B cell (primary cell): ENCODE data around the gene ASTN2. TPM values are rescaled to one million over a fixed set of nuclear protein-coding genes. Genes with fewer than 3 reads are reported as not detected.

ENCODE experiments used
- ATAC-seq: fragments of 200-7000 bp; cut with Tn5 transposase; one replicate; pipeline ENCODE4 v1.10.0; 2021; ENCODE audit warnings: low read depth, mild to moderate bottlenecking, moderate number of reproducible peaks, moderate library complexity
- CTCF ChIA-PET: fragments of 350-600 bp; sonication (Branson Sonifier 250); formaldehyde crosslinking; loops from one replicate; lab custom pipeline; 2021; ENCODE audit warnings: antibody characterized with exemption, inconsistent platforms; lab: Charles Lee
- POLR2A ChIA-PET: fragments of 350-600 bp; sonication (Branson Sonifier 250); formaldehyde crosslinking; loops from one replicate; lab custom pipeline; 2021; ENCODE audit warnings: antibody characterized with exemption; lab: Charles Lee
- DNase-seq: peaks from one replicate; pipeline ENCODE4 v3.0.0; 2013
- H2AFZ ChIP-seq: 2 replicates; pipeline ENCODE4 v1.6.1; 2012; ENCODE audit warnings: mild to moderate bottlenecking, low read depth, low read length; ENCODE audit not compliant: insufficient read depth, poor library complexity, severe bottlenecking
- H3K27ac ChIP-seq, 2 donors: 1 replicate in 1 of 2; 2 replicates in 1 of 2; pipeline ENCODE4 v1.5.1; 2012 to 2013; ENCODE audit warnings: low read length in 2 of 2, mild to moderate bottlenecking in 2 of 2, moderate library complexity in 1 of 2
- H3K27me3 ChIP-seq, 4 experiments: fragments of 200-600 bp in 1 of 4; sonication (generic) in 1 of 4; replicated peaks in 1 of 4; 1 replicate in 2 of 4; 2 replicates in 2 of 4; pipeline versions ENCODE4 v1.6.1 to v1.7.0; 2013 to 2016; ENCODE audit warnings: low read length in 3 of 4, mild to moderate bottlenecking in 2 of 4, mixed read lengths in 1 of 4, moderate library complexity in 1 of 4; ENCODE audit not compliant: insufficient read depth in 4 of 4, control insufficient read depth in 3 of 4; ENCODE audit errors: control extremely low read depth in 1 of 4
- H3K36me3 ChIP-seq, 2 experiments: replicated peaks in 1 of 2; 1 replicate in 1 of 2; 2 replicates in 1 of 2; pipeline versions ENCODE4 v1.6.1 to v1.7.1; 2013; ENCODE audit warnings: low read length in 1 of 2; ENCODE audit not compliant: insufficient read depth in 2 of 2, control insufficient read depth in 1 of 2; ENCODE audit errors: control extremely low read depth in 1 of 2, extremely low read depth in 1 of 2
- H3K4me1 ChIP-seq, 2 donors: fragments of 200-600 bp in 1 of 2; sonication (generic) in 1 of 2; 1 replicate in 1 of 2; 2 replicates in 1 of 2; pipeline versions ENCODE4 v1.5.1 to v1.6.1; 2013 to 2017; ENCODE audit warnings: low read length in 2 of 2; ENCODE audit not compliant: control insufficient read depth in 2 of 2, insufficient read depth in 2 of 2
- H3K4me2 ChIP-seq: replicated peaks from 2 replicates; pipeline ENCODE3; 2012; ENCODE audit warnings: mild to moderate bottlenecking, low read depth, low read length; ENCODE audit not compliant: poor library complexity, severe bottlenecking
- H3K4me3 ChIP-seq, 5 experiments: fragments of 200-600 bp in 1 of 5; sonication (generic) in 1 of 5; 1 replicate in 3 of 5; 2 replicates in 2 of 5; pipeline versions ENCODE4 v1.5.1 to v1.7.0; 2011 to 2016; ENCODE audit warnings: low read length in 4 of 5, mild to moderate bottlenecking in 4 of 5, low read depth in 2 of 5, control low read depth in 1 of 5, moderate library complexity in 1 of 5; ENCODE audit not compliant: insufficient read depth in 1 of 5; ENCODE audit errors: control extremely low read depth in 1 of 5, extremely low read depth in 1 of 5
- H3K79me2 ChIP-seq: fragments of 200-600 bp; sonication (generic); one replicate; pipeline ENCODE4 v1.6.0; 2016; ENCODE audit warnings: low read length; ENCODE audit not compliant: control insufficient read depth, insufficient read depth
- H3K9ac ChIP-seq: fragments of 200-600 bp; sonication (generic); 2 replicates; pipeline ENCODE4 v1.6.1; 2017; ENCODE audit warnings: mild to moderate bottlenecking, low read length, moderate library complexity
- H3K9me3 ChIP-seq, 3 donors: one replicate each; pipeline versions ENCODE4 v1.6.1 to v1.7.1; 2013; ENCODE audit warnings: low read length in 2 of 3; ENCODE audit not compliant: control insufficient read depth in 2 of 3, insufficient read depth in 1 of 3; ENCODE audit errors: control extremely low read depth in 1 of 3
- H4K20me1 ChIP-seq: 2 replicates; pipeline ENCODE4 v1.6.0; 2012; ENCODE audit warnings: mild to moderate bottlenecking, low read length; ENCODE audit not compliant: insufficient read depth, control insufficient read depth, poor library complexity, severe bottlenecking
- H3K27ac Mint-ChIP-seq: one replicate; pipeline ENCODE4 v1.8.0; 2021; ENCODE audit warnings: mixed read lengths
- H3K27me3 Mint-ChIP-seq: one replicate; pipeline ENCODE4 v1.8.0; 2021; ENCODE audit warnings: mixed read lengths
- H3K4me1 Mint-ChIP-seq: one replicate; pipeline ENCODE4 v1.8.0; 2021; ENCODE audit warnings: mixed read lengths
- H3K4me3 Mint-ChIP-seq: one replicate; pipeline ENCODE4 v1.8.0; 2021; ENCODE audit warnings: mixed read lengths
- H3K9me3 Mint-ChIP-seq: one replicate; pipeline ENCODE4 v1.8.0; 2022; ENCODE audit warnings: mixed read lengths; ENCODE audit not compliant: insufficient read depth
- EZH2 ChIP-seq: IDR thresholded peaks from 2 replicates; pipeline ENCODE4 v1.6.1; 2012; ENCODE audit warnings: borderline replicate concordance, low read depth, mild to moderate bottlenecking, moderate library complexity, low read length; ENCODE audit not compliant: insufficient read depth, poor library complexity, severe bottlenecking
- WGBS: methylation state at CpG from one replicate; pipeline ENCODE4 v1.1.5; 2013; ENCODE audit warnings: missing lambda C conversion rate; ENCODE audit not compliant: insufficient coverage; 5-methylcytosine and 5-hydroxymethylcytosine counted together
- intact Hi-C: fragments of 100-400 bp; cut with micrococcal nuclease; formaldehyde crosslinking; loops from one replicate; pipeline ENCODE4 v1.10.0; 2022
- polyA plus RNA-seq: library from polyadenylated mRNA; depleted of rRNA; stranded (reverse); fragments of >200 nt; gene quantifications from 2 replicates; pipeline ENCODE4 v1.2.3, GENCODE V29; 2012
- total RNA-seq, 2 donors: library from RNA; stranded (reverse); fragments of 120-200 nt in 1 of 2; gene quantifications; 1 replicate in 1 of 2; 2 replicates in 1 of 2; pipeline versions ENCODE4 v1.2.3 to v1.2.4, GENCODE V29; 2013 to 2022
- TF ChIP-seq, protein P1 (sequence below): fragments of 200-600 bp; IDR thresholded peaks from one replicate; pipeline ENCODE4 v1.8.0; 2022; ENCODE audit warnings: antibody characterized with exemption, mild to moderate bottlenecking

ASTN2 gene
- total and polyA plus RNA-seq, 2 donors (not counting 1 experiment from before 2014, with no cell fraction given) = 1.2 to 3.6 TPM

DNA sequence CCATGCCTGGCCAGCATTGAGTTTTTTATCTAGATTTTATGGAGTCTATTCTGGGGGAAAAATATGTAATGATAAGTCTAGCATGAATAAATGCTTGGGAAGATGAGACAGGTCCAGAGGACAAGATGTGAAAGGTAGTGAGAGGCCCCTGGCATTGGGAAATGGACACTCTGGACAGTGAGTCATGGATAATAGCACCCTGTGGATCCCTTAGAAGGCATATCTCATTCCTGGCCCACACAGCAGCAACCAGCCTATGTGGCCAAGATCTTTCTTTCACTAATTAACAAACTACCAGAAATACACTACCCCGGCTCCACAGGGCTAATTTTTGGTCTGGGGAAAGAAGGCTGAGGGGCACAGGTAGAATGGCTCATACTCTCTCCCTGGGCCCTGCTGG lies 371.7 kb downstream of the ASTN2 start:
- Mint-ChIP-seq H3K4me1 (no peaks in the 10 kb centered on the region), H3K4me3 (no peak overlapping the region), H3K9me3 (no peaks in the 10 kb centered on the region), H3K27ac (no peak overlapping the region), H3K27me3 (no peaks in the 10 kb centered on the region)
- Histone ChIP-seq H3K79me2 (no peaks in the 10 kb centered on the region), H2AFZ (no peak overlapping the region), H3K9ac (no peak overlapping the region), H4K20me1 (no peaks in the 10 kb centered on the region), H3K4me3 (no peak overlapping the region), H3K27me3 (no peaks in the 10 kb centered on the region), H3K4me1 (no peaks in the 10 kb centered on the region), H3K27ac (no peak overlapping the region), H3K9me3 (no peaks in the 10 kb centered on the region), H3K36me3 (no peaks in the 10 kb centered on the region), H3K4me2 (no peak overlapping the region)
- no peak for ATAC-seq
- TF ChIP-seq, protein P1, sequence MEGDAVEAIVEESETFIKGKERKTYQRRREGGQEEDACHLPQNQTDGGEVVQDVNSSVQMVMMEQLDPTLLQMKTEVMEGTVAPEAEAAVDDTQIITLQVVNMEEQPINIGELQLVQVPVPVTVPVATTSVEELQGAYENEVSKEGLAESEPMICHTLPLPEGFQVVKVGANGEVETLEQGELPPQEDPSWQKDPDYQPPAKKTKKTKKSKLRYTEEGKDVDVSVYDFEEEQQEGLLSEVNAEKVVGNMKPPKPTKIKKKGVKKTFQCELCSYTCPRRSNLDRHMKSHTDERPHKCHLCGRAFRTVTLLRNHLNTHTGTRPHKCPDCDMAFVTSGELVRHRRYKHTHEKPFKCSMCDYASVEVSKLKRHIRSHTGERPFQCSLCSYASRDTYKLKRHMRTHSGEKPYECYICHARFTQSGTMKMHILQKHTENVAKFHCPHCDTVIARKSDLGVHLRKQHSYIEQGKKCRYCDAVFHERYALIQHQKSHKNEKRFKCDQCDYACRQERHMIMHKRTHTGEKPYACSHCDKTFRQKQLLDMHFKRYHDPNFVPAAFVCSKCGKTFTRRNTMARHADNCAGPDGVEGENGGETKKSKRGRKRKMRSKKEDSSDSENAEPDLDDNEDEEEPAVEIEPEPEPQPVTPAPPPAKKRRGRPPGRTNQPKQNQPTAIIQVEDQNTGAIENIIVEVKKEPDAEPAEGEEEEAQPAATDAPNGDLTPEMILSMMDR = no peak
- no peak for TF ChIP-seq EZH2
- ChIA-PET POLR2A (no interaction called here), CTCF (no interaction called here)
- 60% methylated on average over 1 of the region's 1 CpG for WGBS
- intact Hi-C loops = no loop called here
- no peak for DNase-seq

DNA sequence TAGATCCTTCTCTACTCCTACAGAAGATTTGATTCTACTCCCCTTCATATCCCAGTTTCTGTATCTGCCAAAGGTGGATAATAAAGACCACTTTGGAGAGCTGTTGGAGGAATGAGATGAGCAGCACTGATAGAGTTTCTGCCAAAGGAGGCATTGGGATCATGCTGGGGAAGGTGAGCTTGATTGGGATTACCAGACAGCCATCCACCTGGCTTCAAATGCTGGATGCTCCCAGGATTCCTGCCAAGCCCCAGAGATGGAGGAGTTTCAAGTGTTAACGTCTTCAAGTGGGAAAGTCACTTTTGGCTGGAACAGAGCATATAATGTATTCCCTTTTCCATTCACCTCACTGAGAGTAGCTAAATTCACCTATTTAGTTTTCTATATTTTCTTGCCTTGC lies 379.3 kb downstream of the ASTN2 start:
- DNase-seq = no peak
- no peaks in the 10 kb centered on the region for H3K27me3 ChIP-seq
- no peaks in the 10 kb centered on the region for H3K4me1 Mint-ChIP-seq
- CTCF ChIA-PET = no interaction called here
- no peak overlapping the region for H3K27ac Mint-ChIP-seq
- no peaks in the 10 kb centered on the region for H3K9me3 Mint-ChIP-seq
- WGBS = no CpG with 5 or more reads among the region's 1 CpG
- no peak overlapping the region for H3K27ac ChIP-seq
- POLR2A ChIA-PET = no interaction called here
- no peak overlapping the region for H3K4me3 Mint-ChIP-seq
- H3K9me3 ChIP-seq = no peaks in the 10 kb centered on the region
- ATAC-seq = no peak
- H4K20me1 ChIP-seq = no peaks in the 10 kb centered on the region
- no peak for TF ChIP-seq EZH2
- TF ChIP-seq, protein P1 = no peak
- no peaks in the 10 kb centered on the region for H3K27me3 Mint-ChIP-seq
- no peak overlapping the region for H3K4me2 ChIP-seq
- H2AFZ ChIP-seq = no peak overlapping the region
- no peaks in the 10 kb centered on the region for H3K4me1 ChIP-seq
- no peaks in the 10 kb centered on the region for H3K79me2 ChIP-seq
- no peak overlapping the region for H3K9ac ChIP-seq
- H3K4me3 ChIP-seq = no peak overlapping the region
- H3K36me3 ChIP-seq = no peaks in the 10 kb centered on the region
- intact Hi-C loops = no loop called here
